GM21515 (cell line): Measurements from ENCODE around the gene GYPE.
"Not testable (repeated sequence)": the region's sequence is repeated elsewhere in the genome, so short reads cannot be mapped to it uniquely, and the experiment has no call there.

ENCODE experiments used
- ATAC-seq: cut with Tn5 transposase; IDR thresholded peaks from one replicate; pipeline ENCODE4 v1.9.1; 2021; ENCODE audit not compliant: unreplicated experiment

Gene GYPE

DNA sequence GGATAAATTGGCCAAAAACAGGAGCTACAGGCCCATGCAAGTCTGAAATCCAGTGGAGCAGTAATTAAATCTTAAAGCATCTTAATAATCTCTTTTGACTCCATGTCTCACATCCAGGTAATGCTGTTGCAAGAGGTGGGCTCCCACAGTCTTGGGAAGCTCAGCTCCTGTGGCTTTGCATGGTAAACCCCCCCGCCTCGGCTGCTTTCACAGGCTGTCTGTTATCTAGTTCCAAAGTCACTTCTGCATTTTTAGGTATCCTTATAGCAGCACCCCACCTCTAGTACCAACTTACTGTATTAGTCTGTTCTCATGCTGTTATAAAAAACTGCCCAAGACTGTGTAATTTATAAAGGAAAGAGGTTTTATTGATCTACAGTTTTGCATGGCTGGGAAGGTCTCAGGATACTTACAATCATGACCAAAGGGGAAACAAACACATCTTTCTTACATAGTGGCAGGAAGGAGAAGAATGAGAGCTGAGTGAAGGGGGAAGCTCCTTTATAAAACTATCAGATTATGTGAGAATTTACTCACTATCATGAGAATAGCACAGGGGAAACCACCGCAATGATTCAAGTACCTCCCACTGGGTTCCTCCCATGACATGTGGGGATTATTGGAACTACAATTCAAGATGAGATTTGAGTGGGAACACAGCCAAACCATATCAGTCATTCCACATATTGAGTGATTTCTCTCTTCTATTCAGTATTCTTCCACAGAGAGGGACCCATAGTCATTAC, 34.7 kb downstream of the GYPE start:
- not testable (repeated sequence) for ATAC-seq

- ATAC-seq = not testable (repeated sequence)
These were observed 35.4 kb downstream of the GYPE start for GRCh38 chr4:143869925-143870324.

- not testable (repeated sequence) for ATAC-seq
These were observed 42.6 kb downstream of the GYPE start for GRCh38 chr4:143862716-143863115.

GRCh38 chr4:143858456-143858855, 46.9 kb downstream of the GYPE start:
- ATAC-seq = no peak

GRCh38 chr4:143857391-143858336, 47.7 kb downstream of the GYPE start:
- not testable (repeated sequence) for ATAC-seq

- not testable (repeated sequence) for ATAC-seq
These were observed 49.3 kb downstream of the GYPE start for GRCh38 chr4:143856017-143856557.

GRCh38 chr4:143854645-143855044, 50.7 kb downstream of the GYPE start:
- not testable (repeated sequence) for ATAC-seq

DNA sequence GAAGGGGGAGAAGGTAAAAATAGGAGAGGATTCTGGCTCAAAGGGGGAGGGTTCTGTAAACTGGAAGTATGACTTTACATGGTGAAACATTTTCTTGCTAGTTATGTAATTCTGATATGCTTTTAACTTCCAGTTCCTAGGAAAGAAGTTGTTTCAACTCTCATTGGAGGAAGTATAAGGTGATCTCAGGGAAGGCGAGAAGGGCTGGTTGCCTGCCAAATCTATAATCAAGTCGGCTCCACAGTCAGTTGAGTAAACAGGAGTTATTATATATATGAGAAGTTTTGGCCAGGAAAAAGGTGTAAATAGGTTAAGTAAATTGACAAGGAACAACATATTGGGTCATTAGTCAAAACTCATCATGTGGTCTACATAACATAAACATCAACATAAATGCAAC, 56.1 kb downstream of the GYPE start:
- not testable (repeated sequence) for ATAC-seq

- not testable (repeated sequence) for ATAC-seq
These were observed 61.9 kb downstream of the GYPE start for GRCh38 chr4:143843506-143843832.

- ATAC-seq = not testable (repeated sequence)
These were observed 62.5 kb downstream of the GYPE start for GRCh38 chr4:143842624-143843505.

DNA sequence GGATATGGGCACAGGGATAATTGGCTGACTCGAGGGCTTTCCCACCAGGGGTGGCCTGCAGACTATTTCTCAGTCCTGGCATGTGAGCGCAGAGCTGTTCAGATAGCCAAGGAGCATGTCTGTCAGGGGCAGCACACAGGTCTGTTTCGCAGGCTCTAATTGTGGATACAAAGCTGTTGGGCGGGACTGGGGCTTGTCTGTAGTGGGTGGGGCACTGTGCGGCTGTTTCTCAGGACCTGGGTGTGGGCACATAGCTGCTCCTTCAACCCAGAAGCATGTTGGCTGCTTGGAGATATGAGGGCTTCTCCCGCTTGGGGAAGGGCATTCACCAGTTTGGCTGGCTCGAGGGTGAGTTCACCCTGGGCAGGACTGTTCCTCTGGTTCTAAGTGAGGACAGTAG, 65.9 kb downstream of the GYPE start:
- not testable (repeated sequence) for ATAC-seq

- not testable (repeated sequence) for ATAC-seq
These were observed 71.2 kb downstream of the GYPE start for GRCh38 chr4:143834196-143834595.

GRCh38 chr4:143833676-143834075, 71.7 kb downstream of the GYPE start:
- ATAC-seq = not testable (repeated sequence)

- not testable (repeated sequence) for ATAC-seq
These were observed 74.8 kb downstream of the GYPE start for GRCh38 chr4:143830576-143830975.

DNA sequence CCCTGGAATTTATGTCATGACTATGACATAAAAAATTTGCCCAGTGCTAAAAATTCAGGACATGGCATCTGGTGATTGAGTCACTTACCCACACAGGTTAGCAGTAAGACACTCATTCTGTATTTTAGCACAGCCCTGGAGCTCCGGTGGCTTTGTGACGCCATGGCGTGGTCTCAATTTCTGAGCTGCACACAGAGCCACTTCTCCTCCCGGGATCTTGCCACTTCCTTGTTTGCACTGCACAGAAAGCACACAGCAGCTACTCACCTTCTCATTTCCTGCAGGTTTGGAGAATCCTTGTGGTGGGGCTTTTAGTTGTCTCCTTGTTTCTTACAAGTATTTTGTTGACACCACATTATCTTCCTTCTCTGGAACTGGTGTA, 76.1 kb downstream of the GYPE start:
- ATAC-seq = not testable (repeated sequence)
